Measurements from ENCODE around the gene RCAN1.

Gene RCAN1

DNA sequence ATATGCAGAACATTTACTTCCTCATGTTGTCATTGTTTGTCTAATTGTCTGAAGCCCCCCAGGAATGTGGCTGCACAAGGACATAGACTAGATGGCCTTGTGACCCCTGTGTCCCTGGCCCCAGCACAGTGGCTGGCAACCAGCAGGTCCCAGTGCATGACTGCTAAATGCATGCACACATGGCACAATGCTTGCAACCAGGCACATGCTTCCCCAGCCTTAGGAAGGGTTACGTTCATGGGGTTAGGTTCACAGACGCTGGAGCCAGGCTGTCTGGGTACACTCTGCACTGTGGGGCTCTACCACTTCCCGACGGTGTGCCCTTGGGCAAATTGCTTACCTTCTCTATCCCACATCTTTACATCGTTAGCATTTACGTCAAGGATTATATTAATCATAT, 32.6 kb upstream of the RCAN1 start:
- H3K27ac ChIP-seq = no peak overlapping the region

DNA sequence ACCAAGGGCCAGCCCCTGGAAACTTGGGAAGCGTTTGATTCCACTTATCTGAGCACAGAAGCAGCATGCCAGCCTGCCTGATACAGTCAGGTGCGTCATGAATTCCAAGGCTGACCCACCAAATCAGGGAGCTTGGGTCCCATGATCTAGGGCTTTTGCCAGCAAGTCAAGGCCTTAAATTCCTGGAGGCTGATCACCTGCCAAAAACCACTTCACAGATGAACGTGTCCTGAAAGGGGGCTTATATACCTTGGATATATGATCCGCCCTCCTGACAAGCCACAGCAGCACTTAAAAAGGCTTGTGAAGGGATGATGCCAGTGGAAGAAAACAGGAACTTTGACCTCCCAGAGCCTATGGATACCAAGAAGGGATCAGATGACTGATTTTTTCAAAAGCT, 29.9 kb upstream of the RCAN1 start:
- H3K27ac ChIP-seq = no peak overlapping the region
- TF ChIP-seq, protein P1, sequence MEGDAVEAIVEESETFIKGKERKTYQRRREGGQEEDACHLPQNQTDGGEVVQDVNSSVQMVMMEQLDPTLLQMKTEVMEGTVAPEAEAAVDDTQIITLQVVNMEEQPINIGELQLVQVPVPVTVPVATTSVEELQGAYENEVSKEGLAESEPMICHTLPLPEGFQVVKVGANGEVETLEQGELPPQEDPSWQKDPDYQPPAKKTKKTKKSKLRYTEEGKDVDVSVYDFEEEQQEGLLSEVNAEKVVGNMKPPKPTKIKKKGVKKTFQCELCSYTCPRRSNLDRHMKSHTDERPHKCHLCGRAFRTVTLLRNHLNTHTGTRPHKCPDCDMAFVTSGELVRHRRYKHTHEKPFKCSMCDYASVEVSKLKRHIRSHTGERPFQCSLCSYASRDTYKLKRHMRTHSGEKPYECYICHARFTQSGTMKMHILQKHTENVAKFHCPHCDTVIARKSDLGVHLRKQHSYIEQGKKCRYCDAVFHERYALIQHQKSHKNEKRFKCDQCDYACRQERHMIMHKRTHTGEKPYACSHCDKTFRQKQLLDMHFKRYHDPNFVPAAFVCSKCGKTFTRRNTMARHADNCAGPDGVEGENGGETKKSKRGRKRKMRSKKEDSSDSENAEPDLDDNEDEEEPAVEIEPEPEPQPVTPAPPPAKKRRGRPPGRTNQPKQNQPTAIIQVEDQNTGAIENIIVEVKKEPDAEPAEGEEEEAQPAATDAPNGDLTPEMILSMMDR (conservative IDR thresholded peaks at IDR 0.05) = no peak

More for the DNA sequence above, 32.6 kb upstream of the RCAN1 start:
- TF ChIP-seq, protein P1 (conservative IDR thresholded peaks at IDR 0.05) = no peak

DNA sequence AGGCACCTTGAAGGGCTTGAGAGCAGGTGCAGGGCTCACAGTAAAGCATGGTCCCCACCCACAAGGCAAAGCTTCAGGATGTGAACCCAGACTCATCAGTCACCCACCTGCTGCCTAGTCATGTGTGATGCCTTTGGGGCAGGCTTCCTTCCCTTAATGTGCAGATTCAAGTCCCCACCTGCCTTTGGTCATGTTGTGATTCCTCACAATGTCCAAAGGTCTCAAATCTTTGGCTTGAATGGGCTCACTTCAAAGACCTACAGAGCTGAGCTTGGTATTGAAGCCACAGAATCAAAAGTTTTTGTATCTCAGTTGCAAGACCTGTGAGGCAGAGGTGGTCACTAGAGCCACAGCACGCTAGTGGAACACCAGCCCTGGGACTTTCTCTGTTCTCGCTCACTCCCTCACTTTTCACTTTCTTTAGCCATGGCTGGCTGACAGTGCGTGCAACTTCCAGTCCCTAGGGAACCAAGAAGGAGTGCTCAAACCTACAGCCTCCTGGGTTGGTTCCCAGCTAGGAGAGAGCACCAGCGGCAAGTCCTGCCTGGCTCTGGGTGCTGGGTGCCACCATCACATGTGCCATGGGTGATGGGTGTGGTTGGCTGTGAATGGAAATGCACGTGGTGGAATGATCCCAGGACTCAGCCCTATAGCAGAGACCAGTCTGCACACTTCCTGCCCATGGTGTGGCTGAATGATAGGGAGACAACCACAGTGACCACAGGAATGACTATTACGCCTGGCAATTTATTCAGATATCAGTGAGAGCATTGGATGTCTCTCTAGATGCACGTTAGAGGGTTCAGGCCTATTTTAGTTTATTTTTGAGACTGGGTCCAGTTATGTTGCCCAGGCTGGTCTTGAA, 27.5 kb upstream of the RCAN1 start:
- no peak overlapping the region for H3K27ac ChIP-seq
- TF ChIP-seq, protein P1 (conservative IDR thresholded peaks at IDR 0.05) = no peak

DNA sequence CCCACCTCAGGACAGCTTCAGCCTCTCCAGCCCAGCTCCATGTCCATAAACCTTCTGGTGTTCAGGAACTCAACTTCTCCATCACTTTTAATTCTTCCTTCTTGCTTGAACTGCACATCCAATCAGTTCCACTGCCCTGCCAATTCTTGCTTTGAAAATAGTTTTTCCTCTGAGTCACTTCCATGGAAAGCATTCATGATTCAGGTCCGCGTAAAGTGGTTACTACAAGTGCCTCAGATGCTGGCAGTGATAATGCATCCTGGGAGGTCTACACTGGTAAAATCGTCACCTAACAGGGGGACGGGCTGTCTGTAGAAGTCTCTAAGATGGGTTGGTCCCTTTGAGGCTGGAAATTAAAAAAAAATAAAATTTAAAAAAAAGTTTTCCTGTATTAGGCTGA, 25.9 kb upstream of the RCAN1 start:
- H3K27ac ChIP-seq = no peak overlapping the region
- TF ChIP-seq, protein P1 (conservative IDR thresholded peaks at IDR 0.05) = no peak

DNA sequence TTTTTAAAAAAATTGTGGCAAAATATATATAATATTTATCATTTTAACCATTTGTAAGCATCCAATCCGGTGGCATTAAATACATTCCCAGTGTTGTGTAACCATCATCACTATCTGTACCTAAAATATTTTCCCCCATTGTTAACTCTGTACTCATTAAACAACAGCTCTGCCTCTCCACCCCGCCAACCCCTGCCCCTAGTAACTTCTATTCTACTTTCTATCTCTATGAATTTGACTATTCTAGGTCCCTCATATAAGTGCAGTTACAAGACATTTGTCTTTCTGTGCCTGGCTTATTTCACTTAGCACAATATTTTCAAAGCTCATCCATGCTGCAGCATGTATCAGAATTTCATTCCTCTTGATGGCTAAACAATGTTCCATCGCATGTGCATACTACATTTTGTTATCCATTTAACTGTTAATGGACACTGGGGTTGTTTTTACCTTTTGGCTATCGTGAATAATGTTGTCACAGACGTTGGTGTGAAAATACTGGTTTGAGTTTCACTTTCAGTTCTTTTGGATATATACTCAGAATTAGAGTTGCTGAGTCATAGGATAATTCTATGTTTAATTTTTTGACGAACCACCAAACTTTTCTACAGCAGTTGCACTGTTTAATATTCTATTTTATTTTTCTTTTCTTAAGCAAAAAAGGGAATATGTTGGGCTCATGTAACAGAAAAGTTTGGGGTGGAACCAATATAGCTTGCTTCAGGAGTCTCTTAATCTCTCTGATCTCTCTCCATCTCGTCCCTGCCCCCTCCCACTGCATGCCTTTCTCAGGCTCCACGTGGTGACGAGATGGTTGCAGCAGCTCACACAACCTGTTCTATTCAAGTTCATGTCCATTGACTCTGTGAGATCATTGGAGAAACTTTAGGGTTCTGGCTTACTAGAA, 25.2 kb upstream of the RCAN1 start:
- H3K27ac ChIP-seq = no peak overlapping the region
- TF ChIP-seq, protein P1 (conservative IDR thresholded peaks at IDR 0.05) = no peak

DNA sequence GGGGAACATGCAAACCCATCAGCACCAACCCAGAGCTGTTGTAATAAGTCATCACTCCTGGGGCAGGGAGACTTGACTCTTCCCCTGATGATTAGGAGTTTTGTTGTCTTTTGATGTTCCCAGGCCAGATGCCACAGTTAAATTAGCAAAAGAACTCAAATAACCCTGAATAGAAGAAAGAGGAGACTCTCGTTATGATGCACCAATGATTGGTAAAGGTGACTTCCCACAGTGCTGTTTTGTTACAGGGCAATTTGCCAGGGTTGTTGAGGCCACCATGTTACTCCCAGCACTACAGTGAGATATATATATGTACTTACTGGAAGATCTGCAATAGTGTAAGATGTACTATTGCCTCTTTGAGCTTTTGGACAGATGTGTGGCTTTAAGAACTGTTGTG, 24.3 kb upstream of the RCAN1 start:
- H3K27ac ChIP-seq = no peak overlapping the region
- TF ChIP-seq, protein P1 (conservative IDR thresholded peaks at IDR 0.05) = no peak

DNA sequence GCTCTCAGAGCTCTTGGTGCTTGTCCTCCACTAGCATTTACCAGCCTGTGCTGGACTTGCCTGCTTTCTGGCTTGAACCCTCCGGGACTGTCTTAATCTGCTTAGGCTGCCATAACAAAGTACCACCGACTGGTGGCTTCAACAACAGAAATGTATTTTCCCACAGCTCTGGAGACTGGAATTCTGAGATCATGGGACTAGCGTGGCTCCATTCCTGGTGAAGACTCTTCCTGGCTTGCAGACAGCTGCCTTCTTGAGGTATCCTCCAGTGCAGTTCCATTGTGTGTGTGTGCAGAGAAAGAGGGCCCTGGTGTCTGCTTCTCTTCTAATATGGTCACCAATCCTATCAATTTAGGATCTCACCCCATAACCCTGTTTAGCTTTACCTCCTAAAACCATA, 22.0 kb upstream of the RCAN1 start:
- TF ChIP-seq, protein P1 (conservative IDR thresholded peaks at IDR 0.05) = no peak
- H3K27ac ChIP-seq = no peak overlapping the region

Measured in VCaP (cell line).